ENCODE measurements around the gene TSPAN9. TPM values are rescaled to one million over a fixed set of nuclear protein-coding genes. Genes with fewer than 3 reads are reported as not detected.

The TSPAN9 gene
- total and polyA plus RNA-seq, 9 of the 15 experiments (the other 6 are each of a cell fraction or from before 2014, with no cell fraction given): 0.23 to 2.1 (median 0.60) TPM; not detected in 2

DNA sequence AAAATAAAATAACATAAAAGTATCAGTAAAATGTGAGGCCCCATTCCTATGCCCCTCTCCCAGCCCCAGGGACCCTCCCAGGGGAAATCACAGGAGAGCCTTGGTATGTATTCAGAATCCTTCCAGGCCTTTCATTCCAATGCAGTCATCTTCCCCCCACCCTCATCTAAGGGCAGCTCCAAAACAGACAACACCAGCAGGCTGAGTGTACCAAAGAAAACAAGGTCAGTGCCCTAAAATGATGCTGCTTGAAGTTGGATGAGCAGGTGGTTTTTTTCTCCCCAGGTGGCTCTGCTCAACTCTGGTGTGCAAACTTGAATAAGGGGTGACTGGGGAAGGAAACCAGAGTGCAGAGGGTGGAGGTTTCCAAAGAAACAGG is 56.2 kb downstream of the TSPAN9 start:
- H3K4me1 ChIP-seq (replicated peaks in 1 of 2; ENCODE audit: control insufficient read depth in 2 of 2, insufficient read depth in 2 of 2, low read length in 2 of 2): no peaks in the 10 kb centered on the region
- H4K20me1 ChIP-seq (replicated peaks; ENCODE audit: control insufficient read depth, insufficient read depth, low read length): peaks cover 7% of the 10 kb centered on the region; the same call in 1 of the 2 replicates
- H3K9me1 ChIP-seq (ENCODE audit: control insufficient read depth, insufficient read depth, low read length): no peaks in the 10 kb centered on the region
- H3K9me3 ChIP-seq (replicated peaks; ENCODE audit: control insufficient read depth, insufficient read depth, low read depth, low read length): no peaks in the 10 kb centered on the region
- TF ChIP-seq, protein P1, sequence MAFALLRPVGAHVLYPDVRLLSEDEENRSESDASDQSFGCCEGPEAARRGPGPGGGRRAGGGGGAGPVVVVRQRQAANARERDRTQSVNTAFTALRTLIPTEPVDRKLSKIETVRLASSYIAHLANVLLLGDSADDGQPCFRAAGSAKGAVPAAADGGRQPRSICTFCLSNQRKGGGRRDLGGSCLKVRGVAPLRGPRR (CRISPR knock-in tag; IDR thresholded peaks at IDR 0.05): no peak
- no peak for TF ChIP-seq TAF15 (IDR thresholded peaks at IDR 0.05; ENCODE audit: low read depth, low read length)
- TF ChIP-seq KLF13 (tag; IDR thresholded peaks at IDR 0.05; ENCODE audit: borderline replicate concordance, low read depth): no peak
- no peak for TF ChIP-seq MAFK (IDR thresholded peaks at IDR 0.05; ENCODE audit: low read length)
- TF ChIP-seq ZNF324 (CRISPR knock-in tag; IDR thresholded peaks at IDR 0.05): no peak
- TF ChIP-seq PHF20 (IDR thresholded peaks at IDR 0.05; ENCODE audit: partially characterized antibody): no peak
- no peak for TF ChIP-seq NCOR1 (IDR thresholded peaks at IDR 0.05)
- TF ChIP-seq, protein P2, sequence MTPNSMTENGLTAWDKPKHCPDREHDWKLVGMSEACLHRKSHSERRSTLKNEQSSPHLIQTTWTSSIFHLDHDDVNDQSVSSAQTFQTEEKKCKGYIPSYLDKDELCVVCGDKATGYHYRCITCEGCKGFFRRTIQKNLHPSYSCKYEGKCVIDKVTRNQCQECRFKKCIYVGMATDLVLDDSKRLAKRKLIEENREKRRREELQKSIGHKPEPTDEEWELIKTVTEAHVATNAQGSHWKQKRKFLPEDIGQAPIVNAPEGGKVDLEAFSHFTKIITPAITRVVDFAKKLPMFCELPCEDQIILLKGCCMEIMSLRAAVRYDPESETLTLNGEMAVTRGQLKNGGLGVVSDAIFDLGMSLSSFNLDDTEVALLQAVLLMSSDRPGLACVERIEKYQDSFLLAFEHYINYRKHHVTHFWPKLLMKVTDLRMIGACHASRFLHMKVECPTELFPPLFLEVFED (CRISPR knock-in tag; conservative IDR thresholded peaks at IDR 0.05): no peak
- TF ChIP-seq ZNF175 (CRISPR knock-in tag; IDR thresholded peaks at IDR 0.05; ENCODE audit: low read depth): no peak
- TF ChIP-seq ZNF668 (CRISPR knock-in tag; IDR thresholded peaks at IDR 0.05): no peak
- no peak for TF ChIP-seq ETV1 (tag; conservative IDR thresholded peaks at IDR 0.05; ENCODE audit: low read depth)
- TF ChIP-seq POLR2AphosphoS5 (IDR thresholded peaks at IDR 0.05; ENCODE audit: control insufficient read depth, insufficient read depth, low read depth, low read length): no peak
- TF ChIP-seq SREBF1 (IDR thresholded peaks at IDR 0.05; ENCODE audit: borderline replicate concordance, low read depth, low read length): no peak
- no peak for TF ChIP-seq NFATC3 (IDR thresholded peaks at IDR 0.05)
- TF ChIP-seq BMI1 (IDR thresholded peaks at IDR 0.05; ENCODE audit: low read length): no peak
- TF ChIP-seq MTF1 (CRISPR knock-in tag; IDR thresholded peaks at IDR 0.05; ENCODE audit: borderline replicate concordance): no peak
- TF ChIP-seq, protein P3, sequence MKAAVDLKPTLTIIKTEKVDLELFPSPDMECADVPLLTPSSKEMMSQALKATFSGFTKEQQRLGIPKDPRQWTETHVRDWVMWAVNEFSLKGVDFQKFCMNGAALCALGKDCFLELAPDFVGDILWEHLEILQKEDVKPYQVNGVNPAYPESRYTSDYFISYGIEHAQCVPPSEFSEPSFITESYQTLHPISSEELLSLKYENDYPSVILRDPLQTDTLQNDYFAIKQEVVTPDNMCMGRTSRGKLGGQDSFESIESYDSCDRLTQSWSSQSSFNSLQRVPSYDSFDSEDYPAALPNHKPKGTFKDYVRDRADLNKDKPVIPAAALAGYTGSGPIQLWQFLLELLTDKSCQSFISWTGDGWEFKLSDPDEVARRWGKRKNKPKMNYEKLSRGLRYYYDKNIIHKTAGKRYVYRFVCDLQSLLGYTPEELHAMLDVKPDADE (conservative IDR thresholded peaks at IDR 0.05; ENCODE audit: control insufficient read depth, low read depth, low read length): no peak
- no peak for TF ChIP-seq MCM2 (IDR thresholded peaks at IDR 0.05; ENCODE audit: low read depth)
- no peak for TF ChIP-seq MBD2 (IDR thresholded peaks at IDR 0.05; ENCODE audit: borderline replicate concordance, low read depth)
- TF ChIP-seq RBM39 (optimal IDR thresholded peaks at IDR 0.05; ENCODE audit: low read depth, low read length): no peak
- peaks cover 2 to 41% of the 10 kb centered on the region in 2 experiments; a peak in 4 of 5 replicates for H3K27me3 ChIP-seq (ENCODE audit: control insufficient read depth in 2 of 2, insufficient read depth in 2 of 2, low read length in 2 of 2)
- no TSS peak for BruUV-seq (replicated peaks)
- intact Hi-C loops (cut with micrococcal nuclease) (no loop called here), in situ Hi-C loops (cut with MboI) (loop anchor here (5.0 kb wide), 1 partner anchor 139 kb away; no protein-coding TSS in a partner anchor)
- H3K4me3 ChIP-seq: no peak overlapping the region
- H3K9ac ChIP-seq (ENCODE audit: insufficient read depth in 1 of 2, low read depth in 2 of 2, low read length in 2 of 2): no peak overlapping the region
- no peak overlapping the region for H3K27ac ChIP-seq (ENCODE audit: extremely low read depth, low read depth, low read length)
- no peak for FAIRE-seq
- H2AFZ ChIP-seq (ENCODE audit: low read depth, low read length): no peak overlapping the region
- ChIA-PET POLR2A (no interaction called here), CTCF (ENCODE audit: low intra/inter-chr PET ratio) (no interaction called here)
- no peaks in the 10 kb centered on the region for H3K79me2 ChIP-seq (ENCODE audit: control insufficient read depth, insufficient read depth, low read length)
- ATAC-seq: no peak
- H3K36me3 ChIP-seq (ENCODE audit: control insufficient read depth, insufficient read depth, low read length): no peaks in the 10 kb centered on the region
- no peak overlapping the region for H3K4me2 ChIP-seq (ENCODE audit: insufficient read depth, low read length)
- DNase-seq (ENCODE audit: extremely low read depth in 1 of 4, low spot score in 3 of 4): no peak

Measured in K562 (cell line).